SJSA1 (cell line): ENCODE results near the gene NCKAP5. TPM values are rescaled to one million over a fixed set of nuclear protein-coding genes. Genes with fewer than 3 reads are reported as not detected.

Experiments
- DNase-seq, 2 experiments: peaks; one replicate each; pipeline ENCODE4 v3.0.0-alpha.2; 2015 to 2020; ENCODE audit warnings: low spot score in 2 of 2, low read depth in 1 of 2
- H3K27ac ChIP-seq: fragments of 250-450 bp; sonication (Bioruptor Pico); 2 replicates; pipeline ENCODE4 v1.5.1; 2020; ENCODE audit warnings: mild to moderate bottlenecking, moderate library complexity
- H3K27me3 ChIP-seq: fragments of 250-450 bp; sonication (Bioruptor Pico); replicated peaks from 2 replicates; pipeline ENCODE4 v1.5.1; 2020; ENCODE audit warnings: mild to moderate bottlenecking, moderate library complexity
- H3K36me3 ChIP-seq: fragments of 250-450 bp; sonication (Bioruptor Pico); 2 replicates; pipeline ENCODE4 v1.5.1; 2020; ENCODE audit warnings: mild to moderate bottlenecking
- H3K4me1 ChIP-seq: fragments of 250-450 bp; sonication (Bioruptor Pico); replicated peaks from 2 replicates; pipeline ENCODE4 v1.6.1; 2021; ENCODE audit warnings: mild to moderate bottlenecking
- H3K4me3 ChIP-seq: fragments of 250-450 bp; sonication (Bioruptor Pico); 2 replicates; pipeline ENCODE4 v1.5.1; 2020; ENCODE audit warnings: mild to moderate bottlenecking
- H3K9me3 ChIP-seq: fragments of 250-450 bp; sonication (Bioruptor Pico); replicated peaks from 2 replicates; pipeline ENCODE4 v1.5.1; 2020; ENCODE audit warnings: mild to moderate bottlenecking
- total RNA-seq: library from RNA; depleted of rRNA; stranded (reverse); fragments of >200 nt; shearing (Covaris generic); gene quantifications from 2 replicates; pipeline ENCODE4 v1.2.3, GENCODE V29; 2014

The NCKAP5 gene
- total RNA-seq, 1 experiment from 2014 or later: 2.5 TPM

GRCh38 chr2:133490411-133490980 lies 77.8 kb downstream of the NCKAP5 start:
- no peak overlapping the region for H3K27ac ChIP-seq
- peaks cover 13% of the 10 kb centered on the region; the same call in 1 of the 2 replicates for H3K4me1 ChIP-seq
- no peaks in the 10 kb centered on the region for H3K36me3 ChIP-seq
- DNase-seq: no peak
- no peaks in the 10 kb centered on the region for H3K27me3 ChIP-seq
- H3K9me3 ChIP-seq: no peaks in the 10 kb centered on the region
- H3K4me3 ChIP-seq: no peak overlapping the region

GRCh38 chr2:133489641-133490410 lies 78.4 kb downstream of the NCKAP5 start:
- Histone ChIP-seq H3K4me3 (no peak overlapping the region), H3K27ac (no peak overlapping the region), H3K4me1 (peaks cover 13% of the 10 kb centered on the region; the same call in 1 of the 2 replicates), H3K9me3 (no peaks in the 10 kb centered on the region), H3K27me3 (no peaks in the 10 kb centered on the region), H3K36me3 (no peaks in the 10 kb centered on the region)
- no peak for DNase-seq

- no peaks in the 10 kb centered on the region for H3K9me3 ChIP-seq
- no peak overlapping the region for H3K4me3 ChIP-seq
- no peak for DNase-seq
- H3K27me3 ChIP-seq: no peaks in the 10 kb centered on the region
- no peaks in the 10 kb centered on the region for H3K36me3 ChIP-seq
- peaks cover 13% of the 10 kb centered on the region; the same call in 1 of the 2 replicates for H3K4me1 ChIP-seq
- H3K27ac ChIP-seq: no peak overlapping the region
Observed at GRCh38 chr2:133489146-133489545, 79.1 kb downstream of the NCKAP5 start.

GRCh38 chr2:133486771-133487191 lies 81.5 kb downstream of the NCKAP5 start:
- Histone ChIP-seq H3K9me3 (no peaks in the 10 kb centered on the region), H3K4me3 (no peak overlapping the region), H3K27ac (no peak overlapping the region), H3K4me1 (peaks cover 13% of the 10 kb centered on the region; the same call in 1 of the 2 replicates), H3K27me3 (no peaks in the 10 kb centered on the region), H3K36me3 (no peaks in the 10 kb centered on the region)
- peak in 1 of 2 experiments; percentile 16 for DNase-seq

- no peaks in the 10 kb centered on the region for H3K9me3 ChIP-seq
- no peaks in the 10 kb centered on the region for H3K36me3 ChIP-seq
- peaks cover 7% of the 10 kb centered on the region; the same call in 1 of the 2 replicates for H3K4me1 ChIP-seq
- no peaks in the 10 kb centered on the region for H3K27me3 ChIP-seq
- DNase-seq: no peak
- H3K4me3 ChIP-seq: no peak overlapping the region
- no peak overlapping the region for H3K27ac ChIP-seq
Observed at GRCh38 chr2:133485868-133486267, 82.4 kb downstream of the NCKAP5 start.

GRCh38 chr2:133484784-133485183 lies 83.5 kb downstream of the NCKAP5 start:
- Histone ChIP-seq H3K27me3 (no peaks in the 10 kb centered on the region), H3K9me3 (no peaks in the 10 kb centered on the region), H3K4me3 (no peak overlapping the region), H3K36me3 (no peaks in the 10 kb centered on the region), H3K27ac (no peak overlapping the region), H3K4me1 (peaks cover 7% of the 10 kb centered on the region; the same call in 1 of the 2 replicates)
- DNase-seq: no peak

- Histone ChIP-seq H3K4me1 (peaks cover 7% of the 10 kb centered on the region; the same call in 1 of the 2 replicates), H3K9me3 (no peaks in the 10 kb centered on the region), H3K4me3 (no peak overlapping the region), H3K27me3 (no peaks in the 10 kb centered on the region), H3K36me3 (no peaks in the 10 kb centered on the region), H3K27ac (no peak overlapping the region)
- DNase-seq: no peak
Observed at GRCh38 chr2:133484106-133484505, 84.2 kb downstream of the NCKAP5 start.

GRCh38 chr2:133483181-133483580 lies 85.1 kb downstream of the NCKAP5 start:
- DNase-seq: no peak

GRCh38 chr2:133480707-133481429 lies 87.4 kb downstream of the NCKAP5 start:
- Histone ChIP-seq H3K27me3 (no peaks in the 10 kb centered on the region), H3K36me3 (no peaks in the 10 kb centered on the region), H3K4me3 (no peak overlapping the region), H3K27ac (no peak overlapping the region), H3K4me1 (no peaks in the 10 kb centered on the region), H3K9me3 (no peaks in the 10 kb centered on the region)
- no peak for DNase-seq

More at GRCh38 chr2:133483181-133483580, 85.1 kb downstream of the NCKAP5 start:
- H3K36me3 ChIP-seq: no peaks in the 10 kb centered on the region
- H3K4me3 ChIP-seq: no peak overlapping the region
- no peaks in the 10 kb centered on the region for H3K9me3 ChIP-seq
- peaks cover 7% of the 10 kb centered on the region; the same call in 1 of the 2 replicates for H3K4me1 ChIP-seq
- H3K27ac ChIP-seq: no peak overlapping the region
- no peaks in the 10 kb centered on the region for H3K27me3 ChIP-seq

- H3K27ac ChIP-seq: no peak overlapping the region
- no peaks in the 10 kb centered on the region for H3K27me3 ChIP-seq
- H3K4me1 ChIP-seq: no peaks in the 10 kb centered on the region
- H3K9me3 ChIP-seq: no peaks in the 10 kb centered on the region
- H3K4me3 ChIP-seq: no peak overlapping the region
- DNase-seq: no peak
- H3K36me3 ChIP-seq: no peaks in the 10 kb centered on the region
Observed at GRCh38 chr2:133477616-133477990, 90.7 kb downstream of the NCKAP5 start.

GRCh38 chr2:133476931-133477615 lies 91.2 kb downstream of the NCKAP5 start:
- H3K4me1 ChIP-seq: no peaks in the 10 kb centered on the region
- H3K27ac ChIP-seq: no peak overlapping the region
- no peak for DNase-seq
- no peak overlapping the region for H3K4me3 ChIP-seq
- no peaks in the 10 kb centered on the region for H3K36me3 ChIP-seq
- no peaks in the 10 kb centered on the region for H3K9me3 ChIP-seq
- no peaks in the 10 kb centered on the region for H3K27me3 ChIP-seq

GRCh38 chr2:133476286-133476685 lies 92.0 kb downstream of the NCKAP5 start:
- Histone ChIP-seq H3K4me3 (no peak overlapping the region), H3K4me1 (no peaks in the 10 kb centered on the region), H3K36me3 (no peaks in the 10 kb centered on the region), H3K27me3 (no peaks in the 10 kb centered on the region), H3K9me3 (no peaks in the 10 kb centered on the region), H3K27ac (no peak overlapping the region)
- no peak for DNase-seq

- no peak overlapping the region for H3K4me3 ChIP-seq
- no peak overlapping the region for H3K27ac ChIP-seq
- no peaks in the 10 kb centered on the region for H3K4me1 ChIP-seq
- DNase-seq: no peak
- H3K9me3 ChIP-seq: no peaks in the 10 kb centered on the region
- H3K27me3 ChIP-seq: no peaks in the 10 kb centered on the region
- H3K36me3 ChIP-seq: no peaks in the 10 kb centered on the region
Observed at GRCh38 chr2:133475610-133476009, 92.7 kb downstream of the NCKAP5 start.
